GM21526 (cell line): ENCODE results near the gene EEFSEC.

Experiments
- ATAC-seq: cut with Tn5 transposase; IDR thresholded peaks from one replicate; pipeline ENCODE4 v1.9.1; 2021; ENCODE audit warnings: moderate library complexity; ENCODE audit not compliant: unreplicated experiment, low FRiP score

The EEFSEC gene

GRCh38 chr3:128359846-128360642 is 206.8 kb downstream of the EEFSEC start:
- ATAC-seq = no peak

DNA sequence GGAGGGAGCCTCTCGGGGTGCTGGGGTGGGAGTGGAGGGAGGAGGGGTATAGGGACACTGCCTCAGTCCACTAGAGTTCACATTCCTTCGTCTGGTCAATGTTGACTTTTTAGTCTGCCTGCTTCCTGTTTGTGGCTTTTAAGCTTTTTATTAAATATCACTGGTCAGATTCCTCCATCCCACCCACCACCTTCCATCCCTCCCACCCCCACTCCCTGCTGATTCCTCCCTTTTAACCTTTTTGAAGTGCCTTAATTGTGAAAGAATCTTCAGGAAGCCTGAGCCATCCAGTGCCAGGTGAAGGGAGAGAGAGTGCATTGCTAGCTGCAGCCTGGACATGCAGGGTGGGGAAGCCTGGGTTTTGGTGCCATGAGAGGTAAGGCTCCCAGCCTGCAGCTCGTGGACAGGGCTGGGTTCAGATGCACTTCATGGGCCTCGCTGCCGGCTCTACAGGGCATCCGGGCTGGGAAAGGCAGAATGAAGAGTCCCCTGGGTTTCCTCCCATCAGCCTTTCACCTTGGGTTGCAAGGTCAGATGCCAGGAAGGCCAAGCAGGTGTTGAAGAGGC is 207.5 kb downstream of the EEFSEC start:
- ATAC-seq = no peak

DNA sequence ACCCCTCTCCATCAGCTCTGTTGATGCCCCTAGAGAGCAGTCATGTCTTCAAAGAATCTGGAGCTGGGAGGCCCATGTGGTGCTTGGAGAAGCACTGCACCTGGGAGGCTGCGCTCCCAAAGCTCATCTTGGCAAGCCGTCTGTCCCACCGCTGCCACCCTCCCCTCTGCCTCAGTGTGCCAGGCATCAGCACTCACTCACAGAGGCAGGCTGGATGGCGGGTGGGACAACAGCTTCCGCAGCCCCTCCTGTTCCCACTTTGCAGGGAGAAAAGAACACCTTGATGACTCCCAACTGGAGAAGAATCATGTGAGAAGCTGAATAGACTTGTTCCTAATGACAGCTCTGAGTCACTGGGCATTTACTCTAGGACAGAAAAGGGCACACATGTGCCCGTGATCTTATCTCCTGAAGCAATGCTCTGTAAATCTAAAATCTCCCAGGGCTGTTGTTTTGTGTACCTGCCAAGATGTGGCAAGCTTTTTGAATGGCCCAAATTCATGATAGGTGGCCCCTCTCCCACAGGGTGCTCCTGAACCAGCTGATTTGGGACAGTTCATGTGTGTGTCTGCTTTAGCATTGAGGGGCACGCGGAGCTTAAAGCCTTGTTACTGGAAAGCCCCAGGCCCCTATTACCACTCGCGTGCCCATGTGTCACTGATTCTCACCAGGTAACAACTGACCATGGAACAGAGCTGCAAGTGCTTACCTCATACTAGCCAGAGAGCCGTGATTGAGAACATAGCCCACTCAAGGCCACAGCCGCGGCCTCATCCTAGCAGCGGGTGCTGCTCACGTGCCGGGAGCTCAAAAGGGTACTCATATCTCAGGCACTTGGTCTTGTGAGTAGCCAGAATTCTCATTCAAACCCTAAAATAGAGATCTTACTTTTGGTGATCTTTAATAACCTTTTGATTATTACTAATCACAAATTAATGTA is 209.0 kb downstream of the EEFSEC start:
- no peak for ATAC-seq

GRCh38 chr3:128364291-128364690 is 211.0 kb downstream of the EEFSEC start:
- ATAC-seq = no peak

- ATAC-seq = no peak
Observed at GRCh38 chr3:128364808-128365360, 211.6 kb downstream of the EEFSEC start.

DNA sequence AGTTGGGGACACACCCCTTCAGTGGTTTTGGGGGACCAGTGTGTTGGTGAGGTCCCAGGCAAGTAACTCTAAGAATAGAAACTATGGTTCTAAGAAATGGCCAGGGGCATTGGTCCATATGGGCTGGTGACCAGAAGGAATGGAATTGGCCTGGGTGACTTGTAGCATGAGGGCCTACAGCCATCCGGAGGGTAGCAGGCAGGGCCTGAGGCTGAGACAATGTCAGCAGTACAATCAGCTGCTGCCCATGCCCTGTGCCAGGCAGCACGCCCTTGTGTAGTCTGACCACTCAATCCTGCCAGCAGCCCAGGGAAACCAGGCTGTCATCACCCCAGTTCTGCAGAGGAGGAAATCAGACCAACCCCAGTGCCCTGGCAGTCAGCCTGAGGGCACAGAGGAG is 212.9 kb downstream of the EEFSEC start:
- ATAC-seq = no peak

DNA sequence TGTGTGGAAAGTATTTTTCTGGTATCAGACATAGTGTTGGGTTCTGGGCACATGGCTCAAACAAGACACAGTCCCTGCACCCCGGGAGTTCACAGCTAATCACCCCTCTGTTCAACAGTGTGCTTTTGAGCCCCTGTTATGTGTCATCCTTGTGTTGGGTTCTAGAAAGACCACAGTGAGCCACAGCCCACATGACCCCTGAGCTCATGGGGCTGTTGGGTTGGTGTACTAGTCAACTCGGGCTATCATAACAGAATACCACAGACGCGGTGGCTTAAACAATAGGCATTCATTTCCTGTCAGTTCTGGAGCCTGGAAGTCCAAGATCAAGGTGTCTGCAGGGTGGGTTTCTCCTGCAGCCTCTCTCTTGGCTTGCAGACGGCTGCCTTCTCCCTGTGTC is 213.4 kb downstream of the EEFSEC start:
- ATAC-seq = no peak

GRCh38 chr3:128367221-128367620 is 213.9 kb downstream of the EEFSEC start:
- ATAC-seq = no peak

DNA sequence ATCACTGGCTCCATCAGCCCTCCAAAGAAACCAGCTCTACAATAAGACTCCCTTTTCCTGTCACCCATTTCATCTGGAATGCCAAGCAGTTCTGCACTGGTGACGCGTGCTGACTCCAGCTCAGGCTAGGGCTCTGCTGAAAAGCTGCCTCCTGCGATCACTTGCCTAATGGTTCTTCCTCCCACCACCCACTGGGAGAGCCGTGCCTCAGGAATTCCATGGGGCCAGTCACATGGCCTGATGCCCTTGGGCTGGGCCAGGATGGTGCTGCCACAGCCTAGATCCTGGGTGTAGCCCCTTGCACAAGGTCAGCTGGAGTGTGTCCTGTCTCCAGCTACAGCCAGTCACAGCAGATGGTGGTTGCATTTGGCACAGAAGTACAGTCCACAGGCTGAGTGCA is 214.5 kb downstream of the EEFSEC start:
- ATAC-seq = no peak

DNA sequence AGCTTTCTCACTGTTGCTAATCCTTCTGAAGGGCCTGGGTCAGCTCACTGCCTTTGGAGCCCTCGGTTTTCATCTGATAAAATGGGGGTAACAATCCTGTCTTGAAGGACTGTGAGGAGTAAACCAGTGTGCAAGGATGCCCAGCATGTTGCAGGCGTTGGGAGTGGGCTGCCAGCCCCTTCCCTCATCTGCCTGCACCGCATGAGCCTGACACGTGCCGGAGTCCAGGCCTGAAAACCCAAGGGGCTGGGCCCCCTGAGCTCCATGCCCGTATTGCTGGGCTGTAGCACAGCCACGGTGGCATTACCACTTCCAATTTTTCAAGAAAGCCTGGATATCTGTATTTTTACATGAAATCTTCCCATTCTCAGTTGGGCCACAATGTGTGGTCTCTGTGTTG is 215.3 kb downstream of the EEFSEC start:
- ATAC-seq = no peak

DNA sequence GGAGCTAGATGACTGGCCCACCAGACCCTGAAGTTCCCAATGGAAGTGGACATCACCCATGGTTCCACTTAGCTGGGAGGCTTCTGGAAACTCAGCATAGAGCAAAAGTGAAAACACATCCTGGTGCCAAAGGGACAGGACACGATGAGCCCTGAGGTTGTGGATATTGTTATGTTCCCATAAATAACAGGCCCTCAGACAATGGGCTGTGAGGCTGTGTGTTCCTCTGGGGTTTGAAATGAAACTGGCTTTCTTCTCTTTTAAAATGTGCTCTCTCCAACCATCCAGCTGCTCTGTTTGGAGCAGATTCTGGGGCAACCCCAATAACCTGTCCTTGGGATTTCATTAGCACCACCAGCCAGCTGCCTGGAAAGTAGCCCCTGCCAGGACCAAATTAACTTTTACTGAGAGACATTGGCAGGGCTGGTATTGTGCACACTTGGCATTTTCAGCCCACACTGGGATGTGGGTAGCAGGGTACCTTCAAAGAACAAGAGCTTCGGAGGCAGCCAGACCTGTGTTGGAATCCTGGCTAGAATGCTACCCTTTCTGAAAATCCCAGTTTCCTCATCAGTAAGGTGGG is 215.9 kb downstream of the EEFSEC start:
- no peak for ATAC-seq

DNA sequence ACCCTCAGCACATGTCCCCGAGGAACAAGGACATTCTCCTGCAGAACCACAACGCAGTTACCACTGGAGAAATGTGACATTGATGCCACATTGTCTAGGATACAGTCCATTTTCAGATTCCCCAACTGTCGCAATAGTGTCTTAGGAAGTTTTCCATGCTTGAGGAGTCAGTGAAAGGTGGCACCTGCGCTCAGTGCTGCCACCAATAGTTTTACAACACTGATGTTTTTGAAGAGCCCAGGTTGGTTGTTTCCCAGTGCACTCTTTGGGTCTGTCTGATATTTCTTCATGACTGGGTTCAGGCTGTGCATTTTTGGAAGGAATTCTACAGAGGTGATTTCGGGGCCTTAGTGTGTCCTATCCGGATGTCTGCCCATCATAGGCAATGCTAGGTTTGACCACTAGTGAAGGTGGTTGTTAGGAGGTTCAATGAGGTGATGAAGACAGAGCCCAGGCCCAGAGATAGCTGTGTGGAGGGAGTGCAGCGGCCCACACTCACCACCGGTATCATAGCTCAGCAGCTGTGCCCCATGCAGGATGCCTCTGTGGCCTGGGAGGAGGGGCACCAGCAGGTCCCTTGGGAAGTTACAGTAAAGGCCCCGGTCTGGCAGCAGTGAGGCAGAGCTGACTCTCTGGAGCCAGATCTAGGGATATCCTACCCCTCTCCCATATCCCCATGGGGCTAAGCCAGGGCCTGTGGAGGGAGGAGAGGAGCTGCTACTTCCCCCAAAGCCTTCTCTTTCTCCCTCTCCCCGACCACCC is 216.8 kb downstream of the EEFSEC start:
- ATAC-seq = no peak

DNA sequence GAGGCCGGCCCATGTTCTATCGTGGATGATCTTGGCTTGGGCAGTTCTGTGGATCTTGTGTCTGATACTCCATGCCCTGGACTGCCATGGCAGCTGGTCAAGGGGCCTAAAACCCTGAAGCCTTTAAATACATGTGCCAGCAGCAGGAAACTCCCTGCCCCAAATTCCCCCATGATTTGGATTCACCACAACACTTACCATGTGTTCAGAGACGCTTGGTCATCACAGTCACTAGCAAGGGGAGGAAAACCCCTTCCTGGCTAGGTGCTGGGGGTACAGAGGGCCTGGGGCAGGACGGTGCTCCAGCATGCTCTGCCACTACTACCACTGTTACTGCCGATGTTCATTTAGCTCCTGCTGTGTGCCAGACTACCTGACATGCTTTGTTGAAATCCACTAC is 219.0 kb downstream of the EEFSEC start:
- no peak for ATAC-seq

GRCh38 chr3:128372707-128373533 is 219.6 kb downstream of the EEFSEC start:
- no peak for ATAC-seq

GRCh38 chr3:128374746-128375445 is 221.6 kb downstream of the EEFSEC start:
- ATAC-seq = no peak

DNA sequence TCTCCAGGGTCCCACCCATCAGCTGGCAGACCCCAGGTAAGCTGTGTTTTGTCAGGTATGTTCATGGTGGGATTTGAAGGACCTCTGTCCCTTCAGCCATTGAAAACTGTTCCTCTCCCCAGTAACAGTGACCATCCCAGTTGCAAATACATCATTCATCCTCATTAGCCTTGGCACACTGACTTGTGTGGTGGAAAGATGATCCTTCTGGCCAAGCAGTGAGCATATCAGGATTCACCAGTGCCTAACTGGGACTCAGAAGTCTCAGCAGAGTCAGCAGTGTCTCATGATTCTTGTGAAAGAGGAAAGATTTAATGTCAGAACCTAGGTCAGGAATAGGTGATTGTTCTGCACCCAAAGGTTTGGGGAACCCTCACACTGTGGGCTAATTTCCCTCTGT is 223.2 kb downstream of the EEFSEC start:
- no peak for ATAC-seq

GRCh38 chr3:128378631-128379347 is 225.5 kb downstream of the EEFSEC start:
- no peak for ATAC-seq
